Heart left ventricle (tissue), 13 donors: ENCODE measurements around the gene AK3.

Source experiments
- POLR2A ChIP-seq, 2 donors: fragments of 450-650 bp; IDR thresholded peaks; one replicate each; pipeline ENCODE4 v1.6.1; 2017; ENCODE audit warnings: antibody characterized with exemption in 2 of 2, mild to moderate bottlenecking in 2 of 2, moderate library complexity in 2 of 2
- TF ChIP-seq, protein P1 (sequence below), 12 donors: fragments of 200-600 bp; sonication (generic) in 4 of 12; IDR thresholded peaks; one replicate each; pipeline versions ENCODE4 v1.5.0 to v1.8.0; 2018 to 2022; ENCODE audit warnings: antibody characterized with exemption in 12 of 12, mild to moderate bottlenecking in 5 of 12
- donor health status: ischemic (EF 13 %, LVEDD 7.1; RV severe dilation, severe dysfunction).
- donor health status: DM: no; HTN: yes; CAD: no.
- donor health status: DM: no; HTN: no; CAD: no.
- donor health status: ischemic (EF 25% LVEDD 6.9; RV normal size, moderate dysfunction).
- donor health status: ischemic (EF 25% LVEDD 5.7; RV mildly dilated, moderate dysfunction).
- donor health status: ischemic (EF 35%, LVEDD 5.7; RV mildly dilated, moderate dysfunction).
- donor health status: nonischemic (EF 11% LVEDD 7.7; RV severe dilation, severe dysfunction).
- donor health status: DM: yes; HTN: yes; CAD: no.
- donor health status: PGD.
- donor health status: ischemic (EF 29% LVEDD 5.4; RV normal size, mild dysfunction).
- donor health status: nonischemic (EF 23%, LVEDD 6.1; RV moderate dilation, normal function).

GRCh38 chr9:4680750-4681149, 60.3 kb downstream of the AK3 start:
- TF ChIP-seq, protein P1, sequence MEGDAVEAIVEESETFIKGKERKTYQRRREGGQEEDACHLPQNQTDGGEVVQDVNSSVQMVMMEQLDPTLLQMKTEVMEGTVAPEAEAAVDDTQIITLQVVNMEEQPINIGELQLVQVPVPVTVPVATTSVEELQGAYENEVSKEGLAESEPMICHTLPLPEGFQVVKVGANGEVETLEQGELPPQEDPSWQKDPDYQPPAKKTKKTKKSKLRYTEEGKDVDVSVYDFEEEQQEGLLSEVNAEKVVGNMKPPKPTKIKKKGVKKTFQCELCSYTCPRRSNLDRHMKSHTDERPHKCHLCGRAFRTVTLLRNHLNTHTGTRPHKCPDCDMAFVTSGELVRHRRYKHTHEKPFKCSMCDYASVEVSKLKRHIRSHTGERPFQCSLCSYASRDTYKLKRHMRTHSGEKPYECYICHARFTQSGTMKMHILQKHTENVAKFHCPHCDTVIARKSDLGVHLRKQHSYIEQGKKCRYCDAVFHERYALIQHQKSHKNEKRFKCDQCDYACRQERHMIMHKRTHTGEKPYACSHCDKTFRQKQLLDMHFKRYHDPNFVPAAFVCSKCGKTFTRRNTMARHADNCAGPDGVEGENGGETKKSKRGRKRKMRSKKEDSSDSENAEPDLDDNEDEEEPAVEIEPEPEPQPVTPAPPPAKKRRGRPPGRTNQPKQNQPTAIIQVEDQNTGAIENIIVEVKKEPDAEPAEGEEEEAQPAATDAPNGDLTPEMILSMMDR (IDR thresholded peaks at IDR 0.05): no peak
- no peak for TF ChIP-seq POLR2A (IDR thresholded peaks at IDR 0.05)
